GM19240 (cell line): ENCODE results near the gene SPIN1.

Source experiments
- DNase-seq: peaks from one replicate; pipeline ENCODE4 v3.0.0; 2011; ENCODE audit warnings: low spot score; ENCODE audit not compliant: insufficient read length

SPIN1 gene

DNA sequence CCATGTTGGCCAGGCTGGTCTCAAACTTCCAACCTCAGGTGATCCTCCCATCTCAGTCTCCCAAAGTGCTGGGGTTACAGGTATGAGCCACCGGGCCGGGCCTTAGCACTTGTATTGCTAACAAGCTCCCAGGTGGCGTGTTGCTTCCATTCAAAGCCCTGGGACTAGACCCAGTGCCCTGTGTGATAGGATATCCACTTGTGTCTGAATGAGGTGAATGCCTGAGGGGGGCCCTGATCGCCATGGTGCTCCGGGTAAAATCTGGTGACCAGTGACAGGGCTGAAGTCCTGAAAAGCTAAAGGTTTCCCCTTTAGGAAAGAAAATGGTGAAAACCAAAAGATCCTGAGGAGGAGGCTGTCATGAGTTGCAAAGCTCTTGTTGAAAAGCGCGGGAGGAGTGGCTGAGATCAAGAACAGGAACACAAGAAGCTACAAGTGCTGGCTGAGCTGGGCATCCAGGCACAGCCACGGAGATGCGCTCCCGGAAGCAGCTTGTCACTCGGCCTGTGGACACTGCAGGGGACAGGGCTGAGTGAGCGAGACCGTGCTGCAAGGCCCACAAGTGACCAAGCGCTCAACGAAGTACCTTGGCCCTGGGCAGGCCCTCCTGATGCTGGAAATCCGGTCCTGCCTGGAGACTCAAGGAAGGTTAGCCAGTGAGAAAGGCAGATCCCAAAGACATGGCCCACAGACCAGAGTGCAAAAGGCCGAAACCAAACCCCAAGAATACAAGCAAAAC lies 106.9 kb downstream of the SPIN1 start:
- no peak for DNase-seq

DNA sequence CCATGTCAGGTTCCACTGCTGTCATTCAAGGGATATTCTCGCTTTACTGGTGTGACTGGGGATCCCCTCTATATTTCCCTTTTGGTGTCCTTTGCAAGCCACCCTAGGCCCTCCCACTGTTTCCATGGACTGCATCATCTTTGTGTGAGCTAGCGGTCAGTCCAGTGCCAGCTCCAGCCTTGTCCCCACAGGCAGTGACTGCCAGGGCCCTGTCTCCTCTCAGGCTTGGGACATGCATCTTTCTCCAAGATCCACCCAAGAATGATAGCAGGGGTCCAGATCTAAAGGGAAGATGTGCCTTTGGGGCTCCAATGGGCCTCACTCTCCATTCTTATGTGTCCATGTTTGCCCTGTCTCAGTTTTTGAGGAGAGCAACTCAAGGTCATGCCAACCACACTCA lies 109.0 kb downstream of the SPIN1 start:
- DNase-seq: no peak

DNA sequence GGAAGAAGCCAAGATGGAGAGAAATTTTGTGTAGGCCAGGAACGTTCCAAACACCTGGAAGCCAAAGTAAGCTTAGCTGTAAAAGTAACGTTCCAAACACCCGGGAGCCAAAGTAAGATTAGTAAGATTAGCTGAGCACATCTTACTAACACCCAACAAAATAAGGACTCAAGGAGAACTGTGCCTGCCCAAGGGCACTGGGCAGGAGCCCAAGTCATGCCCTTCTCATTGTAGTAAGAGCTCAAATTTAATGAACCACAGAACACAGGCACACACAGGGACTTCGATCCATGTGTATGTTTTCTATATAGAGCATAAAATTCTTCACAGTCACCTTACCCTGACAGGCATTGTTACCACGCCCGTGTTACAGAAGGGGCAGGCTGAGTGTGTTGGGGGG lies 110.6 kb downstream of the SPIN1 start:
- no peak for DNase-seq

DNA sequence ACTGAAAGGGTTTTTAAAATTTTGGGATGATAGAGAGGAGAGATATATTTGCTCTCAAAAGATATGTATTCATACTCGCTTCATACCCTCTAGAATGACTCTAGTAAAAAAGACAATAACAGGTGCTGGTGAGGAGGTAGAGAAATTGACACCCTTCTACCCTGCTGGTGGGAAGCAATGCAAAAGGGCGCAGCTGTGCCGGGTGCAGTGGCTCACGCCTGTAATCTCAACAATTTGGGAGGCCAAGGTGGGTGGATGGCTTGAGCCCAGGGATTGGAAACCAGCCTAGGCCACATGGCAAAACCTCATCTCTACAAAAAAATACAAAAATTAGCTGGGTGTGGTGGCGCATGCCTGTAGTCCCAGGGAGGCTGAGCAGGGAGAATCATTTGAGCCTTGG lies 112.8 kb downstream of the SPIN1 start:
- no peak for DNase-seq

DNA sequence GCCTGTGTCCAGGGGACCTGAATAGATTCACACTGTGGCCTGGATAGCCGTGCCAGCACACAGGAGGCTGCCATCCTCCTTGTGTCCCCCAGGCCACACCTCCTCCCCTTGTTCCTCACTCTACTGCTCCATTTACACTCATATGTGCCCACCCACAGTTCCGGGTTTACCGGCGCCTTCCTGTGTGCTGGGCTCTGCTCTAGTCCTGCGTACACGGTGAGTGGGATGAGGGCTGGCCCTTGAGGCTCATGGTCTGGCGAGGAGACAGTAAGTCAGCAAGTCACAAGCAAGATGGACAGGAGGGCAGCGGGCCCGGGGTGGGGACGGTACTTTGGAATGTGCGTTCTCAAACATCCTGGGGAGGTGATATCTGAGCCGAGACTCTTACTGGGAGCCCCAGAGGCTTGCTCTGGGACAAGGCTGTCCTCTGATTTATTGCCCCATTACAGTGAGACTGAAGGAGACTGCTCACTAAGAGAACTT lies 114.3 kb downstream of the SPIN1 start:
- DNase-seq: no peak

DNA sequence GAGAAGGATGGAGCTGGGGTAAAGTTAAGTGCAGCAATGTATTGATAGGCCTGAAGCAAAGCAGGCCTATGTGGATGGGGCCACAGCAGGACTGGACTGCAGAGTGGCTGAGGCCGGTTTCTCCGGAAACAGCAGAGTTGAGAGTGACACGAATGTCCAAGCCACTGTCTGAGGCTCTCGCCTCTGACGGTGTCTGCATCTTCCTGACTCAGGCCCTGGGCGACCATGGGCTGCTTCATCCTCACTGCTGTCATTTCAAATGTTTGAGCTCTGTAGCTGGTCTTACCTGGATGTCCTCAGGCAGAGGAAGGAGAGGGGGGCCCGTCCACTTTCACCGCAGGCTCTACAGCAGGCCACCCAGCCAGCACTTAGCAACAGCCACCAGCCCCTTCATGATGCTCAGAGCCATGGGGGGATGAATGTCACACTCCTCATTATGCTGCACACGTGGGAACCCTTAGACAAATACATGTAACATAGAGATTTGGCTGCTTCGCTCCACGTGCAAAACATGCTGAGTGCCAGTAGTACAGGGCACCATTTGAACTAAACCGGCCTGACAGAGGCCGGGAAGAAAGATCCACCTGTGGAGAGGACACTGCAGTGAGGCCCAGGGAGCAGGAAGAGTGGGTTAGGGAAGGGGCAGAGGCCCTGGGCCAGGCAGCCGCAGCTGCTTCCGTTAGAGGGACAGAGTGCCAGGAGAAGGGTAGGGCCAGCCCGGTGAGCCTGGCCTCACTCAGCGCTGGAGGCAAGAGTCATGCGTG lies 115.0 kb downstream of the SPIN1 start:
- no peak for DNase-seq

DNA sequence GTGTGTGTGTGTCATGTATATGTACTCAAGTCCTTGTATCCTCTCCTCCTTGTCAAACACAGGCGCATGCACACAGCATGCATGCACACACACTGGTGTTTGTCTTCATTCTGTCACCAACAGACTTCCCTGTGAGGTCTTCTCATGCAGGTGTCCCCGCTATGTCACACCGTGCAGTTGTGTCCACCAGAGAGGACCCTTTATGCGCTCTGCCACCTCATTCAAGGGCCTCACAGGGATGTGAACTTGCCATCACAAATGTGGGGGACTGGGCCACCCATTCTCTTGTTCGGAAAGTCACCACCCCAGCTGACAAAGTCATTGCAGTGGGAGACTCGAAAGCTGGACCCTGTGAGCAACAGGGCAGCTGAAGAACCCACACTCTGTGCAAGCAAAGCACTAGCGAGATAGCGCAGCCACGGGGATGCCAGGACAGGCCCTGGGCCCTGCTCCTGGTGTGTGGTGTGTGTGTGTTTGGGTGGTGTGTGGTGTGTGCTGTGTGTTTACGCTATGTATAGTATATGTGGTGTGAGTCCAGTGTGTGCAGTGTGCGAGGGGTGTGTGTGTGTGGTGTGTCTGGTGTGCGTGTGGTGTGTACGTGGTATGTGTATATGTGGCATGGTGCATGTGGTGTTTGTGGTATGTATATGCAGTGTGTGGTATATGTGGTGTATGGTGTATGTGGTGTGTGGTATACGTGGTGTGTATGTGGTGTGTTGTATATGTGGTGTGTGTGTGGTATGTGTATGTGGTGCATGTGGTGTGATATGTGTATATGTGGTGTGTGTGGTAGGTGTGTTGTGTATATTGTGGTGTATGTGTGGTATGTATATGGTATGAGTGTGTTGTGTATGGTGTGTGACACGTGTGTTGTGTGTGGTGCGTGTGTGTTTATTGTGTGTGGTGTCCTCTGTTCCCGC lies 115.9 kb downstream of the SPIN1 start:
- DNase-seq: no peak

DNA sequence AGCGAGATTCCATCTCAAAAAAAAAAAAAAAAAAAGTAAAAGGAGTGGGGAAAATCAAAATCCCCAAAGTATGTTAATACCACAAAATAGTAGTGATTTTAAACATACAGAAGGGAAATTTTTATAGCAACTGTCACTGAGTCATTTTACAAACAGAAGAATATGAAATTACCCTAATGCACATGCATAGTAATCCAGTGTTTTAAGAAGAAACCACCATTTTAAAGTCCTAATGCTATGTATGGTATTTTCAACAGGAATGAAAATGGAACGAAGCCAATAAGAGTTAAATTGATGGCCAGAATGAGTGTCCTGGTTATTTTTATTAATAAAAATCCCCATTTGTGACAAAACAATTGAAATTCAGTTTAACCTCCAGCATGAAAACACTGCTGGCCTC lies 120.1 kb downstream of the SPIN1 start:
- DNase-seq: no peak

DNA sequence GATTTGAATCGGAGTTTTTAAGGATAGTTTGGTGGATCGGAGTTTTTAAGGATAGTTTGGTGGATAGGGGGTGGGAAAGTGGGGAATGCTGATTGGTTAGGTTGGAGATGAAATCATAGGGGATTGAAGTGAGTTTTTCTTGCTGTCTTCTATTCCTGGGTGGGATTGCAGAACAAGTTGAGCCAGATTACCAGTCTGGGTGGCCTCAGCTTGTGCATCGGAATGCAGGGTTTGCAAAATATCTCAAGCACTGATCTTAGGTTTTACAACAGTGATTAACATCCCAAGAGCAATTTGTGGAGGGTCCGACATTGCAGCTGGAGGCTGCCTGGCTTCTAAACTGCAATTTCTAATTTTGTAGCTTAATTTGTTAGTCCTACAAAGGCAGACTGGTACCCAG lies 123.7 kb downstream of the SPIN1 start:
- no peak for DNase-seq

DNA sequence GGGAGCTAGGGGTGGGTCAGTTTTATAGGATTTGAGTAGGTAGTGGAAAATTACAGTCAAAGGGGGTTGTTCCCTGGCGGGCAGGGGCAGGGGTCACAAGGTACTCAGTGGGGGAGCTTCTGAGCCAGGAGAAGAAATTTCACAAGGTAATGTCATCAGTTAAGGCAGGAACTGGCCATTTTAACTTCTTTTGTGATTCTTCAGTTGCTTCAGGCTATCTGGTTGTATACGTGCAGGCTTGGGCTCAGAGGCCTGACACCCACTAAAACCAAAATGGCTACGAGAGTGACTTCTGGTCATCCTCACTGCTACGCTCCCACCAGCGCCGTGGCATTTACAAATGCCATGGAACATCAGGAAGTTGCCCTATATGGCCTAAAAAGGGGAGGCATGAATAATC lies 126.0 kb downstream of the SPIN1 start:
- no peak for DNase-seq

DNA sequence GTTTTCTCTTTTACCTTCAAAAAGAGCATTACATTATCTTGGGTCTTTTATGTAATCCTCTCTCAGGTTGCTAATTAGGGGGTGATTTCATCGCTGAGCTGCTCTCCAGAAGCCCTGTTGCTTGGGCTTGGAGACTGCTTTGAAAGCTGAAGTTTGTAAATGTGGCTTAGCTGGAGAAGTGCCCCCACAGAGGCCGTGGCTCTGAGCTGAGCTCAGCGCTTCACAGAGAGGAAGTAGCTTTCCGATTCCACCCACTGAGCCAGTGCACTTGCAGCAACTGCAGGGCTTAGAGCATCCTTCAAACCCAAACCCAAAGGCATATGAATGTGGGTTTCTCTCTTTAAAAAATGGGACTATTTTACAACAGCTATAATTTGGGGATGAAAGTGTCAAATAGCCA lies 133.1 kb downstream of the SPIN1 start:
- DNase-seq: no peak

DNA sequence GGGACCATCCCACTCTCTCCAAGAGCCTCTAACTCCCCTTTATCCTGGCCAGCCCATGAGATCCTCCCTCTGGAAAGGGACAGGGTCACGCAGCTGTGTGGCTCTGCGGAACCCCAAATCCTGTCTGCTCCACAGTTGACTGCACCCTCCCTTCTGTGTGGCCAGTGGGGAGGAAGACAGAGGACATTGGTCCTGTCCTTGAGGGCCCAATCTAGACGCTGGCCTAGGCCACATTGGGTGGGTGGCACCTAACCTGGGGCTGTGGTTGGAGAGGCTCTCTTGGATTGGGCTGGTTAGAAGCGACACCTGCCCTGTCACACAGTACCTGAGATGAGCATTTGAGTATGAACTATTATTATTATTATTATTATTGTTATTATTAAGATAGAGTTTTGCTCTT lies 134.1 kb downstream of the SPIN1 start:
- no peak for DNase-seq

DNA sequence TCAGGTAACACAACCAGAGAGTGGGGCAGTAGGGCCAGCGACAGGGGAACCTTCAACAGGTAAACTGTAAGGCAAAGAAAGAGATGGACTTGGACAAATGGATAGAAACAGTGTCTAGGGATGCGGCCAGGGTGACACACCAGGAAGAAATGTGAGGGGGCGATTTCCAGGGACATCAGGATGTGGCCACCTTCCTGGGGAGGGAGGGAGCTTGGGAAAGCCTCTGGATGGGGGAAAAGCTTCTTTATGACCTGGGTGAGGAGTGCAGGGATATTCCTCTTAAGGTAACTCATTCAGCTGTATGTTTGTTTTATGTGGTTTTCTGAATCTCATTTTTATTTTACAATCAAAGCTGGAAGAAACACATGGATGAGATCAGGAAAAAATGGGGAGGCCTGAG lies 134.8 kb downstream of the SPIN1 start:
- no peak for DNase-seq

DNA sequence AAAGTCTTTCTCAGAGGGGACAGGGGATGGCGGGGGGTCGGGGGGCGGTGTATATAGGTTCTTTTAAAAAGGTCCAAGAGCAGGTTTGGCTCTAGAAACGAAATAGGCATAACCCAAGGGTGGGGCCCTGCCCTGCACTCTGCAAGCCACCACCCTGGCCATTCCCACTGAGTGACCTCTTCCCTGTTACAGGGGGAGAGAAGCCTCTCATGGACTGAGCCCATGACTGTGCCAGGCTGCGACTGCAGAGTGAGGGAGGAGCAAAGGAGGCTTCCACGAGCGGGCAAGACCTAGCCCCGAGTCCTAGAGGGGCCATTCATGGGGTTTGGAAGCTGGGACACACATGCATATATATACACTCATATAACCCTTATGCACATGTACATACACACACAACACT lies 136.7 kb downstream of the SPIN1 start:
- DNase-seq: no peak

DNA sequence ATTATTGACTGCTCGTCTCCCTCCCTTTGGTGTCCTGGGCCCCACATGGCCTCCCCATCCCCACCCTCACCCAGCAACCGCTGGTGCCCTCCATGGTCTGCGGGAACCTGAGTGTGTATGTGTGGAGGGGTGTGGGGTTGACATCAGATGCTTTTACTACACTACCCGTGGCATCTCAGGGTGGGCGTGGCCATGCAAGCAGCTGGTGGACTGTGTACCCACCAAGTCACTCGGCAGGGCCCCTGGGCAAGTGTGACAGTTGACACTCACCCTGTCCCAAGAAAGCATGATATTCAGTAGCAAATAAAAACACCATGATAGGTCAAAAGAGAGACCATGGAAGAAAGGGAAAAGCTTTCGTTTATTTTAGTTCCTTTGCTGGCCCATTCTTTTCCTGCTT lies 139.4 kb downstream of the SPIN1 start:
- DNase-seq: no peak
